HepG2 (cell line): ENCODE data around the gene COL4A2. TPM values are rescaled to one million over a fixed set of nuclear protein-coding genes. Genes with fewer than 3 reads are reported as not detected.

Source experiments
- ARNT2 ChIP-seq: sonication (generic); formaldehyde crosslinking; IDR thresholded peaks from 2 replicates; pipeline ENCODE4 v1.8.0; 2022; ENCODE audit warnings: mild to moderate bottlenecking, low read depth, missing genetic modification reagents, moderate library complexity
- FOSL2 ChIP-seq: sonication (generic); formaldehyde crosslinking; IDR thresholded peaks from 2 replicates; pipeline ENCODE4 v1.4.0; 2020; ENCODE audit warnings: missing genetic modification reagents
- HHEX ChIP-seq: IDR thresholded peaks from 2 replicates; pipeline ENCODE4 v1.6.1; 2016; ENCODE audit warnings: control low read depth
- KLF16 ChIP-seq, 2 experiments: sonication (generic) in 1 of 2; formaldehyde crosslinking in 1 of 2; IDR thresholded peaks; 2 replicates each; pipeline versions ENCODE4 v1.6.1 to v1.8.0; 2016 to 2023; ENCODE audit warnings: missing genetic modification reagents in 2 of 2, missing compliant biosample characterization in 1 of 2
- MXD1 ChIP-seq: sonication (generic); formaldehyde crosslinking; IDR thresholded peaks from 2 replicates; pipeline ENCODE4 v1.4.0; 2020; ENCODE audit warnings: mild to moderate bottlenecking, missing genetic modification reagents
- MYNN ChIP-seq: sonication (generic); formaldehyde crosslinking; IDR thresholded peaks from 2 replicates; pipeline ENCODE4 v1.4.0; 2020; ENCODE audit warnings: mild to moderate bottlenecking, low read depth, missing genetic modification reagents
- NFKBIZ ChIP-seq: IDR thresholded peaks from 2 replicates; pipeline ENCODE4 v1.6.1; 2018; ENCODE audit warnings: missing genetic modification reagents, missing compliant biosample characterization
- PRMT3 ChIP-seq: sonication (generic); formaldehyde crosslinking; IDR thresholded peaks from 2 replicates; pipeline ENCODE4 v1.8.1; 2022; ENCODE audit warnings: low read depth, mild to moderate bottlenecking, moderate library complexity, missing genetic modification reagents, borderline replicate concordance
- RBFOX2 ChIP-seq: fragments of 200-400 bp; formaldehyde crosslinking; IDR thresholded peaks from 2 replicates; pipeline ENCODE4 v1.6.1; 2017; ENCODE audit warnings: low read depth, mild to moderate bottlenecking, low read length
- RBM22 ChIP-seq: fragments of 200-400 bp; formaldehyde crosslinking; optimal IDR thresholded peaks from 2 replicates; pipeline ENCODE3; 2017; ENCODE audit warnings: mild to moderate bottlenecking, low read length, moderate library complexity
- RELA ChIP-seq: sonication (generic); formaldehyde crosslinking; IDR thresholded peaks from 2 replicates; pipeline ENCODE4 v1.4.0; 2020; ENCODE audit warnings: missing genetic modification reagents
- SAP130 ChIP-seq: IDR thresholded peaks from 2 replicates; pipeline ENCODE4 v1.6.1; 2016; ENCODE audit warnings: low read depth
- ZBTB33 ChIP-seq: sonication (generic); formaldehyde crosslinking; IDR thresholded peaks from 2 replicates; pipeline ENCODE4 v1.4.0; 2020; ENCODE audit warnings: missing genetic modification reagents
- ZFAT ChIP-seq: sonication (generic); formaldehyde crosslinking; conservative IDR thresholded peaks from 2 replicates; pipeline ENCODE4 v1.8.1; 2023; ENCODE audit warnings: missing genetic modification reagents, inconsistent platforms
- ZNF557 ChIP-seq: sonication (generic); formaldehyde crosslinking; IDR thresholded peaks from 2 replicates; pipeline ENCODE4 v1.4.0; 2020; ENCODE audit warnings: missing genetic modification reagents
- ZNF704 ChIP-seq: sonication (generic); formaldehyde crosslinking; IDR thresholded peaks from 2 replicates; pipeline ENCODE4 v1.8.1; 2023; ENCODE audit warnings: mild to moderate bottlenecking, inconsistent platforms, moderate library complexity, missing genetic modification reagents, borderline replicate concordance
- ZNF782 ChIP-seq: sonication (generic); formaldehyde crosslinking; IDR thresholded peaks from 2 replicates; pipeline ENCODE4 v1.4.0; 2020; ENCODE audit warnings: missing genetic modification reagents, mild to moderate bottlenecking, borderline replicate concordance
- ZNF879 ChIP-seq: sonication (generic); formaldehyde crosslinking; IDR thresholded peaks from 2 replicates; pipeline ENCODE4 v1.8.1; 2023; ENCODE audit warnings: missing genetic modification reagents
- polyA plus RNA-seq, 8 experiments: library from polyadenylated mRNA; depleted of rRNA in 3 of 8; stranded (reverse) in 7 of 8; unstranded in 1 of 8; fragments of >200 nt; fragmentation: Illumina TruSeq in 4 of 8; extraction: Trizol in 4 of 8; gene quantifications; 2 replicates each; pipeline versions ENCODE4 v1.2.1 to v1.2.3, GENCODE V29; 2011 to 2016; ENCODE audit warnings: low read depth in 4 of 8, missing spikeins in 1 of 8, mixed read lengths in 1 of 8; ENCODE audit not compliant: insufficient read depth in 1 of 8
- total RNA-seq, 5 experiments: library from RNA; depleted of rRNA; stranded (reverse); fragments of >200 nt; fragmentation: Illumina TruSeq; extraction: Trizol; gene quantifications; 2 replicates each; pipeline ENCODE4 v1.2.3, GENCODE V29; 2016; ENCODE audit warnings: low read depth in 1 of 5
- TF ChIP-seq, protein P1 (sequence below): sonication (generic); formaldehyde crosslinking; IDR thresholded peaks from 2 replicates; pipeline ENCODE4 v1.4.0; 2020; ENCODE audit warnings: low read depth, mild to moderate bottlenecking, missing genetic modification reagents
- TF ChIP-seq, protein P2 (sequence below): sonication (generic); formaldehyde crosslinking; IDR thresholded peaks from 2 replicates; pipeline ENCODE4 v1.4.0; 2020; ENCODE audit warnings: missing genetic modification reagents
- TF ChIP-seq, protein P3 (sequence below): sonication (generic); formaldehyde crosslinking; IDR thresholded peaks from 2 replicates; pipeline ENCODE4 v1.4.0; 2020; ENCODE audit warnings: mild to moderate bottlenecking, missing genetic modification reagents
- TF ChIP-seq, protein P4 (sequence below): sonication (generic); formaldehyde crosslinking; IDR thresholded peaks from 2 replicates; pipeline ENCODE4 v1.4.0; 2020; ENCODE audit warnings: missing genetic modification reagents

Gene COL4A2
- total and polyA plus RNA-seq, 2 of the 13 experiments (the other 11 are each of a cell fraction or from before 2014, with no cell fraction given), result 0.22 to 1.9 TPM

- TF ChIP-seq, protein P1, sequence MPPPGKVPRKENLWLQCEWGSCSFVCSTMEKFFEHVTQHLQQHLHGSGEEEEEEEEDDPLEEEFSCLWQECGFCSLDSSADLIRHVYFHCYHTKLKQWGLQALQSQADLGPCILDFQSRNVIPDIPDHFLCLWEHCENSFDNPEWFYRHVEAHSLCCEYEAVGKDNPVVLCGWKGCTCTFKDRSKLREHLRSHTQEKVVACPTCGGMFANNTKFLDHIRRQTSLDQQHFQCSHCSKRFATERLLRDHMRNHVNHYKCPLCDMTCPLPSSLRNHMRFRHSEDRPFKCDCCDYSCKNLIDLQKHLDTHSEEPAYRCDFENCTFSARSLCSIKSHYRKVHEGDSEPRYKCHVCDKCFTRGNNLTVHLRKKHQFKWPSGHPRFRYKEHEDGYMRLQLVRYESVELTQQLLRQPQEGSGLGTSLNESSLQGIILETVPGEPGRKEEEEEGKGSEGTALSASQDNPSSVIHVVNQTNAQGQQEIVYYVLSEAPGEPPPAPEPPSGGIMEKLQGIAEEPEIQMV (CRISPR knock-in tag), result no peak
- TF ChIP-seq RBM22 (no peak), KLF16 (CRISPR knock-in tag; IDR thresholded peaks at IDR 0.05) (no peak), RBFOX2 (no peak; the same call in 1 of the 2 replicates), NFKBIZ (CRISPR knock-in tag) (no peak), ZNF704 (CRISPR knock-in tag) (no peak), ZFAT (CRISPR knock-in tag) (no peak), MYNN (CRISPR knock-in tag) (no peak), HHEX (CRISPR knock-in tag) (no peak), FOSL2 (CRISPR knock-in tag) (peak; percentile 15; the same call in 1 of the 2 replicates), ZBTB33 (CRISPR knock-in tag) (peak; percentile 90), ZNF782 (CRISPR knock-in tag) (no peak), SAP130 (CRISPR knock-in tag) (peak; percentile 28; the same call in 1 of the 2 replicates), ARNT2 (CRISPR knock-in tag) (no peak), ZNF557 (no peak), RELA (CRISPR knock-in tag) (no peak), MXD1 (CRISPR knock-in tag) (no peak), ZNF879 (CRISPR knock-in tag) (no peak), PRMT3 (no peak)
- TF ChIP-seq, protein P2, sequence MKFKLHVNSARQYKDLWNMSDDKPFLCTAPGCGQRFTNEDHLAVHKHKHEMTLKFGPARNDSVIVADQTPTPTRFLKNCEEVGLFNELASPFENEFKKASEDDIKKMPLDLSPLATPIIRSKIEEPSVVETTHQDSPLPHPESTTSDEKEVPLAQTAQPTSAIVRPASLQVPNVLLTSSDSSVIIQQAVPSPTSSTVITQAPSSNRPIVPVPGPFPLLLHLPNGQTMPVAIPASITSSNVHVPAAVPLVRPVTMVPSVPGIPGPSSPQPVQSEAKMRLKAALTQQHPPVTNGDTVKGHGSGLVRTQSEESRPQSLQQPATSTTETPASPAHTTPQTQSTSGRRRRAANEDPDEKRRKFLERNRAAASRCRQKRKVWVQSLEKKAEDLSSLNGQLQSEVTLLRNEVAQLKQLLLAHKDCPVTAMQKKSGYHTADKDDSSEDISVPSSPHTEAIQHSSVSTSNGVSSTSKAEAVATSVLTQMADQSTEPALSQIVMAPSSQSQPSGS (CRISPR knock-in tag), result no peak
- TF ChIP-seq, protein P3, sequence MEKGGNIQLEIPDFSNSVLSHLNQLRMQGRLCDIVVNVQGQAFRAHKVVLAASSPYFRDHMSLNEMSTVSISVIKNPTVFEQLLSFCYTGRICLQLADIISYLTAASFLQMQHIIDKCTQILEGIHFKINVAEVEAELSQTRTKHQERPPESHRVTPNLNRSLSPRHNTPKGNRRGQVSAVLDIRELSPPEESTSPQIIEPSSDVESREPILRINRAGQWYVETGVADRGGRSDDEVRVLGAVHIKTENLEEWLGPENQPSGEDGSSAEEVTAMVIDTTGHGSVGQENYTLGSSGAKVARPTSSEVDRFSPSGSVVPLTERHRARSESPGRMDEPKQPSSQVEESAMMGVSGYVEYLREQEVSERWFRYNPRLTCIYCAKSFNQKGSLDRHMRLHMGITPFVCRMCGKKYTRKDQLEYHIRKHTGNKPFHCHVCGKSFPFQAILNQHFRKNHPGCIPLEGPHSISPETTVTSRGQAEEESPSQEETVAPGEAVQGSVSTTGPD (CRISPR knock-in tag), result no peak
- TF ChIP-seq, protein P4, sequence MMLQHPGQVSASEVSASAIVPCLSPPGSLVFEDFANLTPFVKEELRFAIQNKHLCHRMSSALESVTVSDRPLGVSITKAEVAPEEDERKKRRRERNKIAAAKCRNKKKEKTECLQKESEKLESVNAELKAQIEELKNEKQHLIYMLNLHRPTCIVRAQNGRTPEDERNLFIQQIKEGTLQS (CRISPR knock-in tag), result no peak
Observed at GRCh38 chr13:110557610-110558305, 250.7 kb downstream of the COL4A2 start (continued).
